ENCODE data around the gene KRT222. TPM values are rescaled to one million over a fixed set of nuclear protein-coding genes. Genes with fewer than 3 reads are reported as not detected.

KRT222 gene
- total and polyA plus RNA-seq, 3 experiments from 2014 or later = not detected

DNA sequence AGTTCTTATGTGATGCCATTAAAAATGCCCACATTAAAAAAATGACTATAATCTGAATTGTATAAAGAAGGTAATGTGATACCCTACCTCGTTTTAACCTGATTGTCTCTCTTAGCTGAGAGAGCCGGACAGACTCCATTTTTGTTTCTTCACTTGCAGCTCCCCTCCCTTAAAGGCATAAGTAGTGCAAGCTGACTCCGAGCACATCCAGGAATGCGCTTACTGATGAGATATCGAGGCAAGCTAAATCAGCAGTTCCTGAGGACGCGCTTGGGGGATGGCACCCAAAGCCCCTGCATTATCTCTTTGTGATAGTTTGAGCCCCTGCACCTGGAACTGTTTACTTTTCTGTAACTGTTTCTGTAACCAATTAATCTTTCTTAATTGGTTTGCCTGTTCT lies 32.3 kb upstream of the KRT222 start:
- Mint-ChIP-seq H3K27me3 (peaks cover 19 to 51% of the 10 kb centered on the region in 2 donors), H3K4me3 (no peak overlapping the region), H3K27ac (no peak overlapping the region), H3K4me1 (no peaks in the 10 kb centered on the region), H3K36me3 (peaks cover 0 to 5% (median 0%) of the 10 kb centered on the region in 3 donors), H3K9me3 (no peaks in the 10 kb centered on the region)
- no peak overlapping the region for H3K4me3 ChIP-seq (ENCODE audit: low read length)
- no peaks in the 10 kb centered on the region for H3K9me3 ChIP-seq (ENCODE audit: low read length)
- no peaks in the 10 kb centered on the region for H3K27me3 ChIP-seq (ENCODE audit: insufficient read depth, low read length, poor library complexity, severe bottlenecking)
- CTCF ChIA-PET = no interaction called here
- no peaks in the 10 kb centered on the region for H3K4me1 ChIP-seq (ENCODE audit: insufficient read depth, low read length)
- no peak for DNase-seq
- POLR2A ChIA-PET = no interaction called here
- H3K36me3 ChIP-seq (ENCODE audit: insufficient read depth, low read length) = no peaks in the 10 kb centered on the region
- H3K27ac ChIP-seq (ENCODE audit: low read depth, low read length) = no peak overlapping the region

DNA sequence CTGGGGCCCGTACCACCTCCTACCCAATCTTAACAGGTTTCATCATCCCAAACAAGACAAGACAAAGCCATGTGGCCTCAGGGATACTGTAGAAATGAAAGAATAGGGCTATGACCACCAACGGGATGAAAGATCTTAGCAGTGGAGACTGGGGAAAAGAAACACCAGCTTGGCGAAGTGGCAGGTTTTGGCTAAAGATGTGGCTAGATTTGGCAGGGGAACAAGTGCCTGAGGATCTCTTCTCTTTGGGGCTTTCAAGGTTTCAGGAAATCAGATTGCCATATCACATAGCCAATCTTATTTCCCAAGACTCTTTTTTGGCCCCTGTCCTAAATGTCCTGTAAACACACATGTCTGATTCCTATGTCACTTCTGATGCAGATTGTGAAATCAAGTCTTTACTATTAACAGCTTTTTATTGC lies 31.7 kb upstream of the KRT222 start:
- no peaks in the 10 kb centered on the region for H3K4me1 Mint-ChIP-seq
- no peaks in the 10 kb centered on the region for H3K36me3 ChIP-seq (ENCODE audit: insufficient read depth, low read length)
- no peak overlapping the region for H3K4me3 Mint-ChIP-seq
- peaks cover 19 to 56% of the 10 kb centered on the region in 2 donors for H3K27me3 Mint-ChIP-seq
- H3K9me3 ChIP-seq (ENCODE audit: low read length) = no peaks in the 10 kb centered on the region
- H3K27ac Mint-ChIP-seq = no peak overlapping the region
- no peak overlapping the region for H3K4me3 ChIP-seq (ENCODE audit: low read length)
- H3K36me3 Mint-ChIP-seq = peaks cover 0 to 5% (median 0%) of the 10 kb centered on the region in 3 donors
- no peak for DNase-seq
- no peak overlapping the region for H3K27ac ChIP-seq (ENCODE audit: low read depth, low read length)
- POLR2A ChIA-PET = no interaction called here
- CTCF ChIA-PET = no interaction called here
- H3K4me1 ChIP-seq (ENCODE audit: insufficient read depth, low read length) = no peaks in the 10 kb centered on the region
- no peaks in the 10 kb centered on the region for H3K9me3 Mint-ChIP-seq
- H3K27me3 ChIP-seq (ENCODE audit: insufficient read depth, low read length, poor library complexity, severe bottlenecking) = no peaks in the 10 kb centered on the region

DNA sequence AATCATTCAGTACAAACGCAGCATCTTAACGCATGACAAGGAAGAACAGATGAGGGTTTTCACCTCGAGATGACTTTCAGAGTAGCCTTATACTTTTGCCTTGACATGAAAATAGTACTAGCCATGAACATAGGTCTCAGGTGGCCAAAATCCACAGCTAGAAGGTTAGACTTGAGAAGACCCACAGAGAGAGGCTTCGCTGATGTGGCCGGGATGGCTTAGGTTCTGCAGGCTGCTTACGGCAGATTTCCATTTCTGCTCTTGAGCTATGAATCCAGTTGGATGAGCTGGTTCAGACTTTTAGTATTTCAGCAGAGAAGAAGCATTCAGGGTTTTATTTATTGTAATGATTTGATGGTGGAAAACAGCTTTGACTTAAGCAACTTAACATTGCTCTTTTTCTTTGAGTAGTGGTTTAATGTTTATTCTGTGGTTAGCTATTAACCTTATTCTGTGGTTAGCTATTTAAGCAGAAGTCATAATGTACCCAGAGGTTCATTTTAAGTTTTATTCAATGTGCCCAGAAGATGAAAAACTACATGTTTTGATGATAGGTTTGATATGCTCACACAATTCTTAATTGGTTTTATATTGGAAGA lies 31.0 kb upstream of the KRT222 start:
- Mint-ChIP-seq H3K27me3 (peaks cover 19 to 60% of the 10 kb centered on the region in 2 donors), H3K4me1 (no peaks in the 10 kb centered on the region), H3K4me3 (no peak overlapping the region), H3K27ac (no peak overlapping the region), H3K9me3 (no peaks in the 10 kb centered on the region), H3K36me3 (peaks cover 0 to 5% (median 0%) of the 10 kb centered on the region in 3 donors)
- H3K4me1 ChIP-seq (ENCODE audit: insufficient read depth, low read length) = no peaks in the 10 kb centered on the region
- no peak overlapping the region for H3K4me3 ChIP-seq (ENCODE audit: low read length)
- H3K27me3 ChIP-seq (ENCODE audit: insufficient read depth, low read length, poor library complexity, severe bottlenecking) = no peaks in the 10 kb centered on the region
- CTCF ChIA-PET = no interaction called here
- POLR2A ChIA-PET = no interaction called here
- H3K36me3 ChIP-seq (ENCODE audit: insufficient read depth, low read length) = no peaks in the 10 kb centered on the region
- no peaks in the 10 kb centered on the region for H3K9me3 ChIP-seq (ENCODE audit: low read length)
- no peak for DNase-seq
- no peak overlapping the region for H3K27ac ChIP-seq (ENCODE audit: low read depth, low read length)

DNA sequence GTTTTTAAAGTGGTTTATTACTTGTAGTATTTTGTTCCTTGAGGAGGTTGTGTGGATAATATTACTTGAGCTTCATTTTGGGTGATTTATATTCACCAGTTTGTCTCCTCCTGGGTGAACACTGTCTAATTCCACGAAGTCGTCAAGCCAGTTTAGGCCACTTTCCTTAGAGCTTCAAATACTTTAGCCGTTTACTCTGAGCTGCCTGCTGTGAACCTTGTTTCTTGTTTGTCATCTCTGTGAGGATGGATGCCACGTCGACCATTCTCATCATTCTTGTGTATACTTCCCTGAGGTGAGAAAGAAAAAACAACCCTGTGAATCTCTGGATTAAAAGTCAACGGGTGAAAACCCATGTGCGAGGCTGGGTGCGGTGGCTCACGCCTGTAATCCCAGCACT lies 29.6 kb upstream of the KRT222 start:
- no peak overlapping the region for H3K27ac ChIP-seq (ENCODE audit: low read depth, low read length)
- H3K9me3 Mint-ChIP-seq = no peaks in the 10 kb centered on the region
- POLR2A ChIA-PET = interaction anchor here (0.5 kb wide), 1 partner anchor 74 kb away, joined by 3 read pairs; no protein-coding TSS in a partner anchor
- H3K4me1 Mint-ChIP-seq = no peaks in the 10 kb centered on the region
- H3K4me1 ChIP-seq (ENCODE audit: insufficient read depth, low read length) = no peaks in the 10 kb centered on the region
- H3K4me3 ChIP-seq (ENCODE audit: low read length) = no peak overlapping the region
- H3K27me3 Mint-ChIP-seq = peaks cover 11 to 65% of the 10 kb centered on the region in 2 donors
- no peak overlapping the region for H3K27ac Mint-ChIP-seq
- CTCF ChIA-PET = no interaction called here
- no peaks in the 10 kb centered on the region for H3K36me3 ChIP-seq (ENCODE audit: insufficient read depth, low read length)
- peaks cover 0 to 5% (median 0%) of the 10 kb centered on the region in 3 donors for H3K36me3 Mint-ChIP-seq
- DNase-seq = no peak
- no peaks in the 10 kb centered on the region for H3K9me3 ChIP-seq (ENCODE audit: low read length)
- no peak overlapping the region for H3K4me3 Mint-ChIP-seq
- no peaks in the 10 kb centered on the region for H3K27me3 ChIP-seq (ENCODE audit: insufficient read depth, low read length, poor library complexity, severe bottlenecking)

DNA sequence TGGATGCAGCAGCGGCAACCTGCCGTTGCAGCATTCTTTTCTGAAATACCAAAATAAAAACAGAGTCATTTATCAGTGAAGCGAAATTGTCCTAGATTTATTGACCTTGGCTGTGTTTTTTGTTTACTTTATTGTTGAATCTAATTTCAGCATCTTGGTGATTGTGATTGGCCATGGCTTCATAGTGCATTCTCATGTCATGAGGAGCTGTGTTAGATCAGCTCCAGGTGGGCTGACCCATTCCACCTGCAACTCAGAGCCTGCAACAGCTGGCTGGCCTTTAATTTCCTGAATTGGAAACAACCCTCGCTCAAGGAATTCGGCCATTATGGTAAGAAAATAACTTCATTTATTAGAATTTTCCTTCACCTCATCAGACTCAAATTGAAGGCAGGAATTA lies 22.1 kb upstream of the KRT222 start:
- CTCF ChIA-PET = no interaction called here
- no peaks in the 10 kb centered on the region for H3K4me1 ChIP-seq (ENCODE audit: insufficient read depth, low read length)
- Mint-ChIP-seq H3K27ac (no peak overlapping the region), H3K9me3 (no peaks in the 10 kb centered on the region), H3K27me3 (peaks cover 6 to 33% of the 10 kb centered on the region in 2 donors), H3K4me1 (no peaks in the 10 kb centered on the region), H3K4me3 (no peak overlapping the region), H3K36me3 (peaks cover 0 to 2% (median 0%) of the 10 kb centered on the region in 3 donors)
- no peak overlapping the region for H3K4me3 ChIP-seq (ENCODE audit: low read length)
- no peaks in the 10 kb centered on the region for H3K36me3 ChIP-seq (ENCODE audit: insufficient read depth, low read length)
- no peaks in the 10 kb centered on the region for H3K9me3 ChIP-seq (ENCODE audit: low read length)
- POLR2A ChIA-PET = no interaction called here
- DNase-seq = no peak
- H3K27me3 ChIP-seq (ENCODE audit: insufficient read depth, low read length, poor library complexity, severe bottlenecking) = no peaks in the 10 kb centered on the region
- no peak overlapping the region for H3K27ac ChIP-seq (ENCODE audit: low read depth, low read length)

DNA sequence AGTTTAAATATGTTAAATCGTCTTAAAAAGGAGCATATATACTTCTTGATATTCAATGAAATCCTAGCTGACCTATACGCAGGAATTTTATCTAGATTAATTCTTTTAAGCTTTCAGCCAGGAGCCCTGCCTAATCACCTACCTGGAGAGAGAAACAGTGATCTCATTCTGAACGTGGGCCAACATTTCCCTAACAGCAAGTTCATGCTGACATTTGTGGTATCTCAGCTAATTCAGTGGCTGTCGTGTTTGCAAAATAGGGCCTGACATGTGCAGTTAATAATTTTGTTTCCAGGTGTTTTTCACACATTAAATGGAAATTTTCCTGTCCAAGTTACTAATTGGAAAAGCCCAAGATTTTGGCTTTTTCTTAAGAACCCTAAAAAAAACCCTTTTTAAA lies 21.2 kb upstream of the KRT222 start:
- ChIA-PET CTCF (no interaction called here), POLR2A (no interaction called here)
- Mint-ChIP-seq H3K4me3 (no peak overlapping the region), H3K4me1 (no peaks in the 10 kb centered on the region), H3K27me3 (peaks cover 14 to 32% of the 10 kb centered on the region in 2 donors), H3K9me3 (no peaks in the 10 kb centered on the region), H3K36me3 (peaks cover 0 to 2% (median 0%) of the 10 kb centered on the region in 3 donors), H3K27ac (no peak overlapping the region)
- H3K9me3 ChIP-seq (ENCODE audit: low read length) = no peaks in the 10 kb centered on the region
- no peaks in the 10 kb centered on the region for H3K36me3 ChIP-seq (ENCODE audit: insufficient read depth, low read length)
- no peak for DNase-seq
- no peak overlapping the region for H3K27ac ChIP-seq (ENCODE audit: low read depth, low read length)
- no peaks in the 10 kb centered on the region for H3K4me1 ChIP-seq (ENCODE audit: insufficient read depth, low read length)
- no peaks in the 10 kb centered on the region for H3K27me3 ChIP-seq (ENCODE audit: insufficient read depth, low read length, poor library complexity, severe bottlenecking)
- H3K4me3 ChIP-seq (ENCODE audit: low read length) = no peak overlapping the region

DNA sequence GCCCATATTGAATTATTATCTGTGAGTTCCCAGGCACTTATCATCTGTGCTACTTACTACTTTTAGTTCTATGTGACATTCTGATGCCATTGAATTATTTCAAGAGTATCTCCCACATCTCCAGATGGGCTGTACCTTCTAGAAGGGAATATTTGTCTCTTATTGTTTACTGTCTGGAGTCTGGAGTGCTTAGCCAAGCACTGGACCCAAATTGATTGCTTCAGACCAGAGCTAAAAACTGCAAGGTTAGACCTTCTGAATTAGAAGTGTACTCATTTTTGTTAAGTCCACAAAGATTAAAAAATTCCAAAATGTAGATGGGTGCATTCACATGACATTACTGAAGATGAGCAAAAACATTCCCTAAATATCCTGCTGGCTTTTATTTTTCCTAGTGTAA lies 16.0 kb upstream of the KRT222 start:
- peaks cover 35 to 67% of the 10 kb centered on the region in 2 donors for H3K27me3 Mint-ChIP-seq
- Histone ChIP-seq H3K9me3 (ENCODE audit: low read length) (no peaks in the 10 kb centered on the region), H3K27me3 (ENCODE audit: insufficient read depth, low read length, poor library complexity, severe bottlenecking) (no peaks in the 10 kb centered on the region), H3K27ac (ENCODE audit: low read depth, low read length) (no peak overlapping the region), H3K4me1 (ENCODE audit: insufficient read depth, low read length) (no peaks in the 10 kb centered on the region), H3K36me3 (ENCODE audit: insufficient read depth, low read length) (no peaks in the 10 kb centered on the region), H3K4me3 (ENCODE audit: low read length) (no peak overlapping the region)
- POLR2A ChIA-PET = no interaction called here
- no peak overlapping the region for H3K27ac Mint-ChIP-seq
- no peaks in the 10 kb centered on the region for H3K9me3 Mint-ChIP-seq
- H3K4me3 Mint-ChIP-seq = no peak overlapping the region
- H3K36me3 Mint-ChIP-seq = no peaks in the 10 kb centered on the region
- no peak for DNase-seq
- CTCF ChIA-PET = interaction anchor here (1.2 to 1.3 kb wide), 2 partner anchors 61 to 968 kb away, joined by 3 read pairs; no protein-coding TSS in a partner anchor
- peaks cover 0 to 1% (median 0%) of the 10 kb centered on the region in 3 donors for H3K4me1 Mint-ChIP-seq

DNA sequence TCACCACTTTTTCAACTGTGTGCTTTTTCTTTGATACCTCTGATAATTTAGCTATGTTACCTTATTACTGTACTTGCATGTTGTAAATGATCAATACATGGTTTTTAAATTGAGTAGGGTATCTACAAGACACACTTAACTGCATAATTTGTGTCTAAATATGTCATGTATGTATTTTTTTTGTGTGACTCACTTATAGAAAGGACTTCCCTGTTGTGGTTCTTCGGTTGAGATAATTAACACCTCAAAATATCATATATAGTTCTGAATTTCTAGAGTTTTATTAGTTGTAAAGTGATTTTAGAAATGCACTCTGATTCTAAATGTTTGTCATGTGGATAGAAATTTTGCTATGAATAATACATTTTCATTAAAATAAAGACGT lies 14.5 kb upstream of the KRT222 start:
- no peak for DNase-seq
- Mint-ChIP-seq H3K9me3 (no peaks in the 10 kb centered on the region), H3K27me3 (peaks cover 41 to 70% of the 10 kb centered on the region in 2 donors), H3K4me3 (no peak overlapping the region), H3K36me3 (no peaks in the 10 kb centered on the region), H3K4me1 (peaks cover 0 to 1% (median 0%) of the 10 kb centered on the region in 3 donors), H3K27ac (no peak overlapping the region)
- no peaks in the 10 kb centered on the region for H3K36me3 ChIP-seq (ENCODE audit: insufficient read depth, low read length)
- no peaks in the 10 kb centered on the region for H3K9me3 ChIP-seq (ENCODE audit: low read length)
- ChIA-PET POLR2A (no interaction called here), CTCF (no interaction called here)
- no peaks in the 10 kb centered on the region for H3K27me3 ChIP-seq (ENCODE audit: insufficient read depth, low read length, poor library complexity, severe bottlenecking)
- no peaks in the 10 kb centered on the region for H3K4me1 ChIP-seq (ENCODE audit: insufficient read depth, low read length)
- no peak overlapping the region for H3K27ac ChIP-seq (ENCODE audit: low read depth, low read length)
- no peak overlapping the region for H3K4me3 ChIP-seq (ENCODE audit: low read length)

Data from CD8-positive, alpha-beta memory T cell (primary cell).